NCI-H1105 (cell line): ENCODE measurements around the gene C1orf174.

Experiments used
- DNase-seq: peaks from one replicate; lab custom pipeline; 2025; lab: John Stamatoyannopoulos, UW

Gene C1orf174

GRCh38 chr1:3909615-3910014 lies 9.5 kb upstream of the C1orf174 start:
- no peak for DNase-seq

GRCh38 chr1:3908886-3909517 lies 8.9 kb upstream of the C1orf174 start:
- DNase-seq = no peak

- DNase-seq = no peak
Observed at GRCh38 chr1:3907621-3908165, 7.6 kb upstream of the C1orf174 start.

GRCh38 chr1:3907031-3907534 lies 7.0 kb upstream of the C1orf174 start:
- no peak for DNase-seq

- DNase-seq = no peak
Observed at GRCh38 chr1:3906672-3907020, 6.6 kb upstream of the C1orf174 start.

- no peak for DNase-seq
Observed at GRCh38 chr1:3905953-3906671, 6.0 kb upstream of the C1orf174 start.

GRCh38 chr1:3905266-3905952 lies 5.3 kb upstream of the C1orf174 start:
- DNase-seq = no peak

- no peak for DNase-seq
Observed at GRCh38 chr1:3904843-3905185, 4.7 kb upstream of the C1orf174 start.

GRCh38 chr1:3904006-3904842 lies 4.2 kb upstream of the C1orf174 start:
- no peak for DNase-seq

- peak; percentile 70 for DNase-seq
Observed at GRCh38 chr1:3903141-3904005, 3.3 kb upstream of the C1orf174 start.

GRCh38 chr1:3902571-3903091 lies 2.6 kb upstream of the C1orf174 start:
- no peak for DNase-seq

GRCh38 chr1:3902111-3902511 lies 2.0 kb upstream of the C1orf174 start:
- DNase-seq = no peak

- DNase-seq = peak; percentile 45
Observed at GRCh38 chr1:3900969-3901529, 977 bp upstream of the C1orf174 start.

GRCh38 chr1:3899754-3900149 lies 320 bp downstream of the C1orf174 start:
- no peak for DNase-seq

GRCh38 chr1:3898994-3899753 lies 898 bp downstream of the C1orf174 start:
- DNase-seq = no peak

- no peak for DNase-seq
Observed at GRCh38 chr1:3898475-3898735, 1.7 kb downstream of the C1orf174 start.

- DNase-seq = no peak
Observed at GRCh38 chr1:3896396-3897000, 3.6 kb downstream of the C1orf174 start.

- no peak for DNase-seq
Observed at GRCh38 chr1:3895951-3896325, 4.1 kb downstream of the C1orf174 start.

GRCh38 chr1:3895279-3895950 lies 4.7 kb downstream of the C1orf174 start:
- no peak for DNase-seq
